ENCODE data around the gene IL36B.

GRCh38 chr2:113010088-113010487 lies 42.6 kb downstream of the IL36B start:
- no peak for TF ChIP-seq CTCF (IDR thresholded peaks at IDR 0.05)
- no peak for TF ChIP-seq POLR2A (IDR thresholded peaks at IDR 0.05)
